Transverse colon (tissue), 4 donors: Measurements from ENCODE around the gene ZNF609. TPM values are rescaled to one million over a fixed set of nuclear protein-coding genes. Genes with fewer than 3 reads are reported as not detected.

Source experiments
- DNase-seq: peaks from one replicate; pipeline ENCODE4 v3.0.0-alpha.2; 2019
- H3K27ac ChIP-seq, 4 donors: fragments of 200-600 bp; sonication (generic); 2 replicates each; pipeline ENCODE4 v1.5.1; 2016 to 2018; ENCODE audit warnings: inconsistent platforms in 4 of 4
- H3K27me3 ChIP-seq: fragments of 200-600 bp; sonication (generic); 2 replicates; pipeline ENCODE4 v1.5.1; 2017; ENCODE audit warnings: inconsistent platforms
- H3K36me3 ChIP-seq, 4 donors: fragments of 200-600 bp; sonication (generic); 2 replicates each; pipeline ENCODE4 v1.5.1; 2017 to 2019; ENCODE audit warnings: inconsistent platforms in 4 of 4
- H3K4me1 ChIP-seq, 4 donors: fragments of 200-600 bp; sonication (generic); 2 replicates each; pipeline ENCODE4 v1.5.1; 2017 to 2020; ENCODE audit warnings: inconsistent platforms in 4 of 4
- H3K4me3 ChIP-seq, 4 donors: fragments of 200-600 bp; sonication (generic); 1 replicate in 1 of 4; 2 replicates in 3 of 4; pipeline versions ENCODE4 v1.5.1 to v1.6.1; 2017 to 2019; ENCODE audit warnings: inconsistent platforms in 4 of 4
- H3K9me3 ChIP-seq, 2 donors: fragments of 200-600 bp; sonication (generic); 2 replicates each; pipeline ENCODE4 v1.5.1; 2017 to 2019; ENCODE audit warnings: inconsistent platforms in 2 of 2
- CTCF ChIP-seq, 5 experiments: fragments of 200-600 bp in 3 of 5; fragments of 450-650 bp in 2 of 5; sonication (generic) in 3 of 5; IDR thresholded peaks; 1 replicate in 2 of 5; 2 replicates in 3 of 5; pipeline ENCODE4 v1.5.1; 2016 to 2017; ENCODE audit warnings: antibody characterized with exemption in 5 of 5, inconsistent platforms in 3 of 5, mild to moderate bottlenecking in 2 of 5, moderate library complexity in 1 of 5
- EP300 ChIP-seq: sonication (generic); formaldehyde crosslinking; IDR thresholded peaks from one replicate; pipeline ENCODE4 v1.6.1; 2017; ENCODE audit warnings: antibody characterized with exemption, low read depth
- POLR2A ChIP-seq: fragments of 450-650 bp; IDR thresholded peaks from one replicate; pipeline ENCODE4 v1.6.1; 2016; ENCODE audit warnings: antibody characterized with exemption, mild to moderate bottlenecking, moderate library complexity
- POLR2AphosphoS5 ChIP-seq, 3 donors: sonication (generic); formaldehyde crosslinking; IDR thresholded peaks; one replicate each; pipeline ENCODE4 v1.6.1; 2016; ENCODE audit warnings: antibody characterized with exemption in 3 of 3
- WGBS, 2 donors: methylation state at CpG; one replicate each; pipeline ENCODE4 v1.1.5; 2018; ENCODE audit warnings: low coverage in 1 of 2; 5-methylcytosine and 5-hydroxymethylcytosine counted together
- in situ Hi-C, 4 donors: fragments of 200-750 bp; cut with MboI; loops; one replicate each; pipeline versions ENCODE4 v1.15.0 to v1.15.1; 2017; ENCODE audit warnings: low sequenced_read_pairs in 3 of 4, low pct_ligation_motif_present in 1 of 4, low pct_unique_long_range_greater_than_20kb in 1 of 4
- intact Hi-C: fragments of 100-400 bp; cut with DNase I; formaldehyde crosslinking; loops from one replicate; pipeline ENCODE4 v1.15.1; 2023; ENCODE audit warnings: low total_unique reads
- total RNA-seq, 4 donors: library from RNA; depleted of rRNA; stranded (reverse); fragments of >200 nt; gene quantifications; one replicate each; pipeline ENCODE4 v1.1.0, GENCODE V29; 2016

Gene ZNF609
- total RNA-seq, 4 donors from 2014 or later, result 16.1 to 34.8 (median 28.2) TPM

DNA sequence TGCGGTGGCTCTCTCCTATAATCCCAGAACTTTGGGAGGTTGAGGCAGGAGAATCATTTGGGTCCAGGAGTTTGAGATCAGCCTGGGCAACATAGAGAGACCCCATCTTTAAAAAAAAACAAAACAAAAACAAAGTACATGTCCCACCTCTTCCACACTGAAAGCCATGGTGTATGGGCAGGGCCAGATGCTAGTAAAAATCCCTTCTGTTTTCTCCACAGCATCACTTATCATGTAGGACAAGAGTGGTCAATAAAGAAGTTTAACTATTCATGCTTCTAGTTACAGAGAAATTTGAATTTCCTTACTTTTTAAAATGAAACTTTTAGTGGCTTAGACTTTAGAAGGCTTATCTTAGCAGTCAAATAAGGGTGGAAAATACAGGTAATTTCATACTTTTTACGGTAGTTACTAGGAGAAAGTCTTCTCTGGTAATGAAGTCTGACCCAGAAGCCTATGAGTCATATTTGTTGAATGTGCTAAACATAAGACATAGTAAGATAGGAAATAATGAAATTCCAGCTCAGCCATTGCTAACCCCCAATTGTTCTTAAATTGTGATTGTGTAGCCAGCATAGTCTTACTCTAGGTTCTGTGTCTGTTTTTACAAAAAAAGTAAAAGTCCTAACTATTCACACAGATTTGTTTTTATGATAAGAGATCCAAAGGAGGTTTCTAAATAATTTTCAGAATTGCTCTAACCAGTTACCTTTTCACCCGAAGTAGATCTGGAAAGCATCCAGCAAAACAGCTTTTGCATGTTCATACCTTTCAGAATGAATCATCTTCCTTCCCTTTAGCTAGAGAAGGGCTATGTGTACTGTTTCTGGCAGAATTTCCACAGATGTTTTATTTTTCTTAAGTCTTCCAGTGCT is 16.4 kb upstream of the ZNF609 start:
- Histone ChIP-seq H3K4me3 (no peak overlapping the region), H3K4me1 (peaks cover 0 to 13% (median 0%) of the 10 kb centered on the region in 4 donors), H3K27ac (peak overlapping the region in 3 of 4 donors; percentile 3 to 15 (median 9)), H3K27me3 (no peaks in the 10 kb centered on the region), H3K9me3 (no peaks in the 10 kb centered on the region), H3K36me3 (peaks cover 0 to 16% (median 2%) of the 10 kb centered on the region in 4 donors)
- 22 to 63% methylated on average over 1 to 3 of the region's 3 CpGs for WGBS, 2 donors
- in situ Hi-C loops, result loop anchor here in 3 of 4 donors (25.0 kb wide), 2 partner anchors 193 to 218 kb away; no protein-coding TSS in a partner anchor
- intact Hi-C loops, result no loop called here
- no peak for DNase-seq
- TF ChIP-seq EP300, result no peak
- TF ChIP-seq POLR2AphosphoS5 (IDR thresholded peaks at IDR 0.05), result no peak
- no peak for TF ChIP-seq CTCF (IDR thresholded peaks at IDR 0.05)
- no peak for TF ChIP-seq POLR2A

GRCh38 chr15:64444836-64445235 is 15.5 kb upstream of the ZNF609 start:
- no peak overlapping the region for H3K4me3 ChIP-seq
- peak overlapping the region in 1 of 4 donors; percentile 9 for H3K27ac ChIP-seq
- H3K27me3 ChIP-seq, result no peaks in the 10 kb centered on the region
- in situ Hi-C loops (loop anchor here in 3 of 4 donors (25.0 kb wide), 2 partner anchors 192 to 217 kb away; no protein-coding TSS in a partner anchor), intact Hi-C loops (no loop called here)
- DNase-seq, result no peak
- H3K9me3 ChIP-seq, result no peaks in the 10 kb centered on the region
- peaks cover 0 to 13% (median 0%) of the 10 kb centered on the region in 4 donors for H3K4me1 ChIP-seq
- TF ChIP-seq EP300, result no peak
- peaks cover 0 to 16% (median 2%) of the 10 kb centered on the region in 4 donors for H3K36me3 ChIP-seq

- no peak for TF ChIP-seq EP300
- TF ChIP-seq POLR2AphosphoS5 (IDR thresholded peaks at IDR 0.05), result no peak
- TF ChIP-seq POLR2A, result no peak
- in situ Hi-C loops, result loop anchor here in 3 of 4 donors (25.0 kb wide), 2 partner anchors 190 to 215 kb away; no protein-coding TSS in a partner anchor
Measured at GRCh38 chr15:64447536-64448315, 12.7 kb upstream of the ZNF609 start.

DNA sequence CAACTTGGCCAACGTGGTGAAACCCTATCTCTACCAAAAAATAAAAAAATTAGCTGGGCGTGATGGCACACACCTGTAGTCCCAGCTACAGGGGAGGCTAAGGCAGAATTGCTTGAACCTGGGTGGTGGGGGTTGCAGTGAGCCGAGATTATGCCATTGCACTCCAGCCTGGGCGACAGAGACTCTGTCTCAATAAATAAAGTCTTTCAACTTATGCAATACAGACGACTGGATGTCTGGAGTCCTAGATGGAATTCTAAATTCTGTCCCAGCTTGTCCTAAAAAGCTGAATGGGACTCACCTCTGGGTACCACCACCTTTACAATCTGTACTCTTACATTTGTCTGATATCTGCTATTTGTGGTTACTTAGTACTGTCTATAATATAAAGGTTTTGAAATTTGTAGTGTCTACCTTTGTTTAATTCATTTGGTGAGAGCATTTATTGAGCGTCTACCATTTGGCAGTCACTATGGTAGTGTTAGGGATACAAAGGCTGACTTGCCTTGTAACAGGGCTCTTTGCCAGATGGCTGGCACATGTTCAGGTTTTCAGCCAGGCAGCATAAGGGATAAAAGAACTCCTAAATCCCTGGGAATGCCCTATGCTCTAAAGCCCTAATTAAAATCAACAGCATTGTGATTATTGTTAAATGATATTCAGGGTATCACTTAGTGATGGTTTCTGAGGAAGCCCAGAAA is 7.2 kb upstream of the ZNF609 start:
- H3K36me3 ChIP-seq, result peaks cover 0 to 9% (median 0%) of the 10 kb centered on the region in 4 donors
- in situ Hi-C loops (no loop called here), intact Hi-C loops (no loop called here)
- peaks cover 0 to 36% (median 12%) of the 10 kb centered on the region in 4 donors for H3K4me1 ChIP-seq
- DNase-seq, result no peak
- no peaks in the 10 kb centered on the region for H3K27me3 ChIP-seq
- TF ChIP-seq POLR2A (no peak), POLR2AphosphoS5 (IDR thresholded peaks at IDR 0.05) (no peak), CTCF (IDR thresholded peaks at IDR 0.05) (no peak), EP300 (no peak)
- no peak overlapping the region for H3K4me3 ChIP-seq
- peak overlapping the region in 1 of 4 donors; percentile 0 for H3K27ac ChIP-seq
- no peaks in the 10 kb centered on the region for H3K9me3 ChIP-seq
- WGBS, 2 donors, result 60 to 72% methylated on average over 1 to 6 of the region's 6 CpGs

More at GRCh38 chr15:64447536-64448315, 12.7 kb upstream of the ZNF609 start:
- Histone ChIP-seq H3K27me3 (no peaks in the 10 kb centered on the region), H3K27ac (no peak overlapping the region), H3K9me3 (no peaks in the 10 kb centered on the region), H3K4me1 (peaks cover 0 to 15% (median under 1%) of the 10 kb centered on the region in 4 donors), H3K36me3 (peaks cover 0 to 16% (median 2%) of the 10 kb centered on the region in 4 donors), H3K4me3 (no peak overlapping the region)
- no peak for DNase-seq
- intact Hi-C loops, result no loop called here
- 69 to 87% methylated on average over 3 to 6 of the region's 6 CpGs for WGBS, 2 donors
